SK-N-SH treated with all-trans-retinoic acid at 6 μM for 48 hours (cell line): ENCODE results near the gene ZEB2.

Source experiments
- ATAC-seq: fragments of 200-7000 bp; cut with Tn5 transposase; 3 replicates; pipeline ENCODE4 v1.9.1; 2020; ENCODE audit warnings: mild to moderate bottlenecking, moderate library complexity
- ARNTL ChIP-seq: fragments of 450-650 bp; formaldehyde crosslinking; IDR thresholded peaks from 2 replicates; pipeline ENCODE4 v1.5.0; 2020; ENCODE audit warnings: low read depth, mild to moderate bottlenecking, moderate library complexity, borderline replicate concordance
- BACH2 ChIP-seq: fragments of 250-450 bp; sonication (Bioruptor Pico); IDR thresholded peaks from 2 replicates; pipeline ENCODE4 v1.9.0; 2021; ENCODE audit warnings: mild to moderate bottlenecking, borderline replicate concordance
- CREB5 ChIP-seq: fragments of 250-450 bp; sonication (Bioruptor Pico); IDR thresholded peaks from 2 replicates; pipeline ENCODE4 v1.5.1; 2020; ENCODE audit warnings: low read depth, mild to moderate bottlenecking, moderate library complexity
- CSRNP3 ChIP-seq: fragments of 250-450 bp; sonication (Bioruptor Pico); IDR thresholded peaks from 2 replicates; pipeline ENCODE4 v1.5.1; 2021; ENCODE audit warnings: mild to moderate bottlenecking, moderate library complexity
- GLIS3 ChIP-seq: fragments of 250-450 bp; sonication (Bioruptor Pico); IDR thresholded peaks from 2 replicates; pipeline ENCODE4 v1.5.0; 2020; ENCODE audit warnings: mild to moderate bottlenecking, moderate library complexity
- ISL1 ChIP-seq: fragments of 250-450 bp; sonication (Bioruptor Pico); IDR thresholded peaks from 2 replicates; pipeline ENCODE4 v2.1.2; 2022; ENCODE audit warnings: mild to moderate bottlenecking, moderate library complexity
- OSR1 ChIP-seq: fragments of 250-450 bp; sonication (Bioruptor Pico); IDR thresholded peaks from 2 replicates; pipeline ENCODE4 v1.8.0; 2022; ENCODE audit warnings: moderate library complexity, mild to moderate bottlenecking, inconsistent platforms
- PPARA ChIP-seq: fragments of 250-450 bp; sonication (Bioruptor Pico); IDR thresholded peaks from 2 replicates; pipeline ENCODE4 v1.5.0; 2020; ENCODE audit warnings: mild to moderate bottlenecking, borderline replicate concordance
- SNAI2 ChIP-seq: fragments of 250-450 bp; sonication (Bioruptor Pico); IDR thresholded peaks from 2 replicates; pipeline ENCODE4 v1.5.0; 2020; ENCODE audit warnings: mild to moderate bottlenecking, moderate library complexity
- TOX ChIP-seq: fragments of 250-450 bp; sonication (Bioruptor Pico); IDR thresholded peaks from 2 replicates; pipeline ENCODE4 v1.8.0; 2021; ENCODE audit warnings: mild to moderate bottlenecking, moderate library complexity, borderline replicate concordance
- ZC3H10 ChIP-seq: fragments of 250-450 bp; sonication (Bioruptor Pico); IDR thresholded peaks from 2 replicates; pipeline ENCODE4 v1.5.1; 2021; ENCODE audit warnings: mild to moderate bottlenecking, moderate library complexity
- ZFP3 ChIP-seq: fragments of 250-450 bp; sonication (Bioruptor Pico); IDR thresholded peaks from 2 replicates; pipeline ENCODE4 v1.5.0; 2020; ENCODE audit warnings: mild to moderate bottlenecking, moderate library complexity
- ZFP30 ChIP-seq: fragments of 450-650 bp; formaldehyde crosslinking; IDR thresholded peaks from 2 replicates; pipeline ENCODE4 v1.5.0; 2022; ENCODE audit warnings: mild to moderate bottlenecking, moderate library complexity
- ZNF565 ChIP-seq: fragments of 450-650 bp; formaldehyde crosslinking; conservative IDR thresholded peaks from 2 replicates; pipeline ENCODE4 v1.5.0; 2020; ENCODE audit warnings: low read depth, mild to moderate bottlenecking, moderate library complexity
- ZNF70 ChIP-seq: fragments of 450-650 bp; formaldehyde crosslinking; IDR thresholded peaks from 2 replicates; pipeline ENCODE4 v1.5.0; 2020; ENCODE audit warnings: mild to moderate bottlenecking, moderate library complexity
- ZNF8 ChIP-seq: fragments of 450-650 bp; formaldehyde crosslinking; IDR thresholded peaks from 2 replicates; pipeline ENCODE4 v1.5.0; 2020; ENCODE audit warnings: mild to moderate bottlenecking, moderate library complexity
- TF ChIP-seq, protein P1 (sequence below): fragments of 250-450 bp; sonication (Bioruptor Pico); IDR thresholded peaks from 2 replicates; pipeline ENCODE4 v1.8.0; 2021; ENCODE audit warnings: low read depth, mild to moderate bottlenecking, moderate library complexity, borderline replicate concordance
- TF ChIP-seq, protein P2 (sequence below): fragments of 250-450 bp; sonication (Bioruptor Pico); IDR thresholded peaks from 2 replicates; pipeline ENCODE4 v1.8.0; 2020; ENCODE audit warnings: mild to moderate bottlenecking, moderate library complexity, borderline replicate concordance
- TF ChIP-seq, protein P3 (sequence below): fragments of 250-450 bp; sonication (Bioruptor Pico); IDR thresholded peaks from 2 replicates; pipeline ENCODE4 v1.5.0; 2020; ENCODE audit warnings: mild to moderate bottlenecking, moderate library complexity

Gene ZEB2

GRCh38 chr2:144411473-144411872 is 108.4 kb downstream of the ZEB2 start:
- TF ChIP-seq, protein P1, sequence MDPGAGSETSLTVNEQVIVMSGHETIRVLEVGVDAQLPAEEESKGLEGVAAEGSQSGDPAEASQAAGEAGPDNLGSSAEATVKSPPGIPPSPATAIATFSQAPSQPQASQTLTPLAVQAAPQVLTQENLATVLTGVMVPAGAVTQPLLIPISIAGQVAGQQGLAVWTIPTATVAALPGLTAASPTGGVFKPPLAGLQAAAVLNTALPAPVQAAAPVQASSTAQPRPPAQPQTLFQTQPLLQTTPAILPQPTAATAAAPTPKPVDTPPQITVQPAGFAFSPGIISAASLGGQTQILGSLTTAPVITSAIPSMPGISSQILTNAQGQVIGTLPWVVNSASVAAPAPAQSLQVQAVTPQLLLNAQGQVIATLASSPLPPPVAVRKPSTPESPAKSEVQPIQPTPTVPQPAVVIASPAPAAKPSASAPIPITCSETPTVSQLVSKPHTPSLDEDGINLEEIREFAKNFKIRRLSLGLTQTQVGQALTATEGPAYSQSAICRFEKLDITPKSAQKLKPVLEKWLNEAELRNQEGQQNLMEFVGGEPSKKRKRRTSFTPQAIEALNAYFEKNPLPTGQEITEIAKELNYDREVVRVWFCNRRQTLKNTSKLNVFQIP = no peak
- TF ChIP-seq PPARA (CRISPR knock-in tag) (no peak), ZC3H10 (no peak), BACH2 (CRISPR knock-in tag) (no peak)
- ATAC-seq = no peak

GRCh38 chr2:144409241-144409640 is 110.7 kb downstream of the ZEB2 start:
- TF ChIP-seq BACH2 (CRISPR knock-in tag) = no peak
- ATAC-seq = no peak

GRCh38 chr2:144407262-144407661 is 112.7 kb downstream of the ZEB2 start:
- no peak for ATAC-seq
- no peak for TF ChIP-seq ZFP3 (CRISPR knock-in tag)
- TF ChIP-seq, protein P1 = no peak
- TF ChIP-seq ARNTL (CRISPR knock-in tag) = no peak
- TF ChIP-seq ZNF70 (CRISPR knock-in tag) = no peak
- no peak for TF ChIP-seq ZC3H10
- TF ChIP-seq CSRNP3 (CRISPR knock-in tag) = no peak
- TF ChIP-seq, protein P2, sequence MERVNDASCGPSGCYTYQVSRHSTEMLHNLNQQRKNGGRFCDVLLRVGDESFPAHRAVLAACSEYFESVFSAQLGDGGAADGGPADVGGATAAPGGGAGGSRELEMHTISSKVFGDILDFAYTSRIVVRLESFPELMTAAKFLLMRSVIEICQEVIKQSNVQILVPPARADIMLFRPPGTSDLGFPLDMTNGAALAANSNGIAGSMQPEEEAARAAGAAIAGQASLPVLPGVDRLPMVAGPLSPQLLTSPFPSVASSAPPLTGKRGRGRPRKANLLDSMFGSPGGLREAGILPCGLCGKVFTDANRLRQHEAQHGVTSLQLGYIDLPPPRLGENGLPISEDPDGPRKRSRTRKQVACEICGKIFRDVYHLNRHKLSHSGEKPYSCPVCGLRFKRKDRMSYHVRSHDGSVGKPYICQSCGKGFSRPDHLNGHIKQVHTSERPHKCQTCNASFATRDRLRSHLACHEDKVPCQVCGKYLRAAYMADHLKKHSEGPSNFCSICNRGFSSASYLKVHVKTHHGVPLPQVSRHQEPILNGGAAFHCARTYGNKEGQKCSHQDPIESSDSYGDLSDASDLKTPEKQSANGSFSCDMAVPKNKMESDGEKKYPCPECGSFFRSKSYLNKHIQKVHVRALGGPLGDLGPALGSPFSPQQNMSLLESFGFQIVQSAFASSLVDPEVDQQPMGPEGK (CRISPR knock-in tag) = no peak
- no peak for TF ChIP-seq BACH2 (CRISPR knock-in tag)

GRCh38 chr2:144405982-144406788 is 113.7 kb downstream of the ZEB2 start:
- TF ChIP-seq ISL1 (CRISPR knock-in tag) (0 out of 2 replicates have a peak, but pooled peaks have one; percentile 17), TOX (CRISPR knock-in tag) (no peak)
- no peak for ATAC-seq

DNA sequence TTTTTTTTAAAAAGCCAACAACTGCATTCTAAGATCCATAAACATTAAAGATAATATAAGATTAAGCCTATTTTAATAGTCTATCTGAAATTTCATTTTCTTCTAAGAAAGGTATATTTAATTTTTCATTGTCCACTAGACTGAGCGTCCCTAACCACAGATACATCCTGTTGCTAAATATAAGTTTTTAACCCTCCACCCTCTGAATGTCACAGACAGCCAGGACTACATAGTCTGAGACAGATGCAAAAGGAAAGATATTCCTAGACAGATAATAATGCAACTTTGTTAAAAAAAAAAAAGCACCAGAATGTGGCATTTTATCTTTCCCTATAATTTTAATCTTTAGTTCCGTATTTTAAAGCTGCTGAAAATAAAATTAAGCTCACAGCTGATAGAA is 114.6 kb downstream of the ZEB2 start:
- TF ChIP-seq PPARA (CRISPR knock-in tag) (no peak), ZC3H10 (no peak), ZFP3 (CRISPR knock-in tag) (no peak), ZNF8 (CRISPR knock-in tag) (no peak), OSR1 (CRISPR knock-in tag) (no peak)
- no peak for ATAC-seq

- no peak for ATAC-seq
- no peak for TF ChIP-seq CREB5 (CRISPR knock-in tag)
- TF ChIP-seq BACH2 (CRISPR knock-in tag) = no peak
- TF ChIP-seq ZNF565 (CRISPR knock-in tag) = no peak
- TF ChIP-seq, protein P3, sequence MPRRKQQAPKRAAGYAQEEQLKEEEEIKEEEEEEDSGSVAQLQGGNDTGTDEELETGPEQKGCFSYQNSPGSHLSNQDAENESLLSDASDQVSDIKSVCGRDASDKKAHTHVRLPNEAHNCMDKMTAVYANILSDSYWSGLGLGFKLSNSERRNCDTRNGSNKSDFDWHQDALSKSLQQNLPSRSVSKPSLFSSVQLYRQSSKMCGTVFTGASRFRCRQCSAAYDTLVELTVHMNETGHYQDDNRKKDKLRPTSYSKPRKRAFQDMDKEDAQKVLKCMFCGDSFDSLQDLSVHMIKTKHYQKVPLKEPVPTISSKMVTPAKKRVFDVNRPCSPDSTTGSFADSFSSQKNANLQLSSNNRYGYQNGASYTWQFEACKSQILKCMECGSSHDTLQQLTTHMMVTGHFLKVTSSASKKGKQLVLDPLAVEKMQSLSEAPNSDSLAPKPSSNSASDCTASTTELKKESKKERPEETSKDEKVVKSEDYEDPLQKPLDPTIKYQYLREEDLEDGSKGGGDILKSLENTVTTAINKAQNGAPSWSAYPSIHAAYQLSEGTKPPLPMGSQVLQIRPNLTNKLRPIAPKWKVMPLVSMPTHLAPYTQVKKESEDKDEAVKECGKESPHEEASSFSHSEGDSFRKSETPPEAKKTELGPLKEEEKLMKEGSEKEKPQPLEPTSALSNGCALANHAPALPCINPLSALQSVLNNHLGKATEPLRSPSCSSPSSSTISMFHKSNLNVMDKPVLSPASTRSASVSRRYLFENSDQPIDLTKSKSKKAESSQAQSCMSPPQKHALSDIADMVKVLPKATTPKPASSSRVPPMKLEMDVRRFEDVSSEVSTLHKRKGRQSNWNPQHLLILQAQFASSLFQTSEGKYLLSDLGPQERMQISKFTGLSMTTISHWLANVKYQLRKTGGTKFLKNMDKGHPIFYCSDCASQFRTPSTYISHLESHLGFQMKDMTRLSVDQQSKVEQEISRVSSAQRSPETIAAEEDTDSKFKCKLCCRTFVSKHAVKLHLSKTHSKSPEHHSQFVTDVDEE = no peak
- TF ChIP-seq PPARA (CRISPR knock-in tag) = no peak
- TF ChIP-seq SNAI2 (CRISPR knock-in tag) = no peak
- TF ChIP-seq GLIS3 = no peak
- TF ChIP-seq ZFP30 (CRISPR knock-in tag) = no peak
Observed at GRCh38 chr2:144404586-144405314, 115.2 kb downstream of the ZEB2 start.
